GM12878 (cell line): ENCODE results near the gene MFSD11. TPM values are rescaled to one million over a fixed set of nuclear protein-coding genes. Genes with fewer than 3 reads are reported as not detected.

Experiments used
- ATAC-seq: fragments of 200-7000 bp; cut with Tn5 transposase; 3 replicates; pipeline ENCODE4 v1.9.1; 2020; ENCODE audit warnings: mild to moderate bottlenecking, moderate library complexity
- BruUV-seq: library from RNA; stranded (reverse); fragments of 400-500 nt; replicated peaks from 2 replicates; lab custom pipeline; 2021; lab: Mats Ljungman, UMichigan
- CTCF ChIA-PET: fragments of 300-600 bp; sonication (Branson Sonifier 250); formaldehyde crosslinking; extraction: SDS; loops from one replicate; lab custom pipeline; 2021; ENCODE audit warnings: inconsistent platforms; lab: Yijun Ruan, JAX
- POLR2A ChIA-PET: fragments of 350-600 bp; formaldehyde crosslinking; extraction: SDS; loops from one replicate; lab custom pipeline; 2021; ENCODE audit warnings: inconsistent platforms; lab: Charles Lee
- RAD21 ChIA-PET: fragments of 300-600 bp; sonication (Branson Sonifier 250); formaldehyde crosslinking; loops from one replicate; lab custom pipeline; 2023; ENCODE audit warnings: antibody characterized with exemption; ENCODE audit not compliant: unreplicated experiment; lab: Charles Lee
- SMC1A ChIA-PET: fragments of 300-600 bp; sonication (Branson Sonifier 250); formaldehyde crosslinking; loops from one replicate; lab custom pipeline; 2023; ENCODE audit not compliant: unreplicated experiment, uncharacterized antibody; lab: Charles Lee
- DNase-seq: peaks from one replicate; pipeline ENCODE4 v3.0.0-alpha.2; 2011; ENCODE audit warnings: low read depth, low spot score
- FAIRE-seq: peaks from 3 replicates; lab custom pipeline; 2011; peaks lifted over from hg19 to GRCh38; lab: Jason Lieb, UNC
- H2AFZ ChIP-seq: 2 replicates; pipeline ENCODE4 v1.6.0; 2011; ENCODE audit warnings: low read depth, low read length, control low read depth; ENCODE audit not compliant: control insufficient read depth
- H3K27ac ChIP-seq: 2 replicates; pipeline ENCODE4 v1.5.1; 2011; ENCODE audit warnings: control low read depth; ENCODE audit not compliant: control insufficient read depth, insufficient read depth
- H3K27me3 ChIP-seq, 2 experiments: replicated peaks in 1 of 2; 2 replicates each; pipeline versions ENCODE4 v1.6.0 to v1.6.1; 2011; ENCODE audit warnings: low read length in 1 of 2; ENCODE audit not compliant: control insufficient read depth in 2 of 2, insufficient read depth in 2 of 2
- H3K36me3 ChIP-seq, 2 experiments: 2 replicates each; pipeline ENCODE4 v1.5.1; 2011; ENCODE audit warnings: low read length in 1 of 2; ENCODE audit not compliant: control insufficient read depth in 2 of 2, insufficient read depth in 2 of 2
- H3K4me1 ChIP-seq: 2 replicates; pipeline ENCODE4 v1.6.1; 2011; ENCODE audit warnings: mild to moderate bottlenecking, low read length, moderate library complexity, mixed read lengths; ENCODE audit not compliant: control insufficient read depth, insufficient read depth
- H3K4me2 ChIP-seq: 2 replicates; pipeline ENCODE4 v1.6.0; 2011; ENCODE audit warnings: control low read depth; ENCODE audit not compliant: control insufficient read depth, insufficient read depth
- H3K4me3 ChIP-seq: fragments of 200-600 bp; sonication (generic); 2 replicates; pipeline ENCODE4 v1.5.1; 2016
- H3K79me2 ChIP-seq: 2 replicates; pipeline ENCODE4 v1.6.0; 2011; ENCODE audit warnings: low read length; ENCODE audit not compliant: control insufficient read depth, insufficient read depth
- H3K9ac ChIP-seq: 2 replicates; pipeline ENCODE4 v1.8.0; 2011; ENCODE audit warnings: low read length, control low read depth, mixed read lengths; ENCODE audit not compliant: control insufficient read depth, insufficient read depth
- H3K9me3 ChIP-seq: replicated peaks from 3 replicates; pipeline ENCODE4 v1.5.1; 2011; ENCODE audit warnings: mild to moderate bottlenecking, low read length; ENCODE audit not compliant: control insufficient read depth, insufficient read depth
- H4K20me1 ChIP-seq: 2 replicates; pipeline ENCODE4 v1.6.0; 2011; ENCODE audit not compliant: control insufficient read depth, insufficient read depth
- ASH2L ChIP-seq: fragments of 300-600, 200-600 bp; sonication (generic); IDR thresholded peaks from 2 replicates; pipeline ENCODE4 v1.6.1; 2017; ENCODE audit warnings: low read depth, mild to moderate bottlenecking, borderline replicate concordance
- ESRRA ChIP-seq: IDR thresholded peaks from 2 replicates; pipeline ENCODE4 v1.6.1; 2012; ENCODE audit warnings: mild to moderate bottlenecking, low read length, improper control_type of control experiment
- EZH2 ChIP-seq: IDR thresholded peaks from 2 replicates; pipeline ENCODE4 v1.6.1; 2012; ENCODE audit warnings: low read depth, mild to moderate bottlenecking, control low read depth, inconsistent platforms, low read length, borderline replicate concordance; ENCODE audit not compliant: control insufficient read depth
- KDM1A ChIP-seq: fragments of 200-600 bp; sonication (generic); IDR thresholded peaks from 2 replicates; pipeline ENCODE4 v1.6.1; 2016; ENCODE audit warnings: borderline replicate concordance
- NR2C1 ChIP-seq: fragments of 450-650 bp; IDR thresholded peaks from 2 replicates; pipeline ENCODE4 v1.6.1; 2017; ENCODE audit warnings: antibody characterized with exemption, mild to moderate bottlenecking, moderate library complexity
- PAX5 ChIP-seq: IDR thresholded peaks from 2 replicates; pipeline ENCODE4 v1.6.1; 2011; ENCODE audit warnings: low read depth, low read length, borderline replicate concordance
- PML ChIP-seq: IDR thresholded peaks from 2 replicates; pipeline ENCODE4 v1.6.1; 2012; ENCODE audit warnings: low read length, inconsistent platforms
- POLR2AphosphoS2 ChIP-seq: IDR thresholded peaks from 2 replicates; pipeline ENCODE4 v1.6.1; 2011; ENCODE audit warnings: low read depth, mild to moderate bottlenecking, low read length, improper control_type of control experiment, moderate library complexity
- RBBP5 ChIP-seq: fragments of 200-600 bp; sonication (generic); conservative IDR thresholded peaks from 2 replicates; pipeline ENCODE4 v1.6.1; 2016
- RFX5 ChIP-seq: IDR thresholded peaks from 2 replicates; pipeline ENCODE4 v1.6.1; 2011; ENCODE audit warnings: low read depth, low read length, improper control_type of control experiment
- SMARCA5 ChIP-seq: fragments of 450-650 bp; IDR thresholded peaks from 2 replicates; pipeline ENCODE4 v1.6.1; 2017; ENCODE audit warnings: mild to moderate bottlenecking
- SREBF2 ChIP-seq: IDR thresholded peaks from 2 replicates; pipeline ENCODE4 v1.6.1; 2012; ENCODE audit warnings: mild to moderate bottlenecking, low read length
- ZNF207 ChIP-seq: fragments of 450-650 bp; IDR thresholded peaks from 2 replicates; pipeline ENCODE4 v1.6.1; 2014; ENCODE audit warnings: antibody characterized with exemption, mild to moderate bottlenecking, borderline replicate concordance
- WGBS: methylation state at CpG from one replicate; pipeline ENCODE4 v1.1.6; 2016; ENCODE audit warnings: low lambda C conversion rate; ENCODE audit not compliant: insufficient replicate concordance, insufficient coverage; ENCODE audit errors: missing lambda C conversion rate; 5-methylcytosine and 5-hydroxymethylcytosine counted together
- in situ Hi-C: fragments of 300-500 bp; cut with MboI; formaldehyde crosslinking; loops from 9 replicates; pipeline ENCODE4 v1.14.3; 2018; ENCODE audit warnings: mixed read lengths
- intact Hi-C: fragments of 100-400 bp; cut with micrococcal nuclease; formaldehyde crosslinking; loops from one replicate; pipeline ENCODE4 v1.14.2; 2022; ENCODE audit not compliant: unreplicated experiment
- polyA plus RNA-seq, 11 experiments: library from polyadenylated mRNA; depleted of rRNA in 4 of 11; unstranded in 6 of 11; stranded (reverse) in 5 of 11; fragments of >200 nt; fragmentation: Nextera tagmentation in 4 of 11; fragmentation: Illumina TruSeq in 1 of 11; extraction: Ambion mirVana in 4 of 11; extraction: Trizol in 1 of 11; gene quantifications; 1 replicate in 1 of 11; 2 replicates in 10 of 11; pipeline versions ENCODE4 v1.2.1 to v1.2.3, GENCODE V29; 2011 to 2016; ENCODE audit warnings: inconsistent platforms in 2 of 11, missing spikeins in 2 of 11, low read depth in 1 of 11
- total RNA-seq, 4 experiments: library from RNA; depleted of rRNA in 3 of 4; stranded (reverse); fragments of >200 nt in 3 of 4; fragmentation: Illumina TruSeq in 1 of 4; extraction: Trizol in 1 of 4; gene quantifications; 2 replicates each; pipeline versions ENCODE4 v1.2.1 to v1.2.3, GENCODE V29; 2013 to 2021
- TF ChIP-seq, protein P1 (sequence below): fragments of 150-350 bp; IDR thresholded peaks from 2 replicates; pipeline ENCODE4 v1.6.1; 2014; ENCODE audit warnings: mild to moderate bottlenecking, low read depth, low read length
- TF ChIP-seq, protein P2 (sequence below): fragments of 450-650 bp; IDR thresholded peaks from 2 replicates; pipeline ENCODE4 v1.6.1; 2016; ENCODE audit warnings: mild to moderate bottlenecking

The MFSD11 gene
- total and polyA plus RNA-seq, 10 of the 15 experiments (the other 5 are each of a cell fraction or from before 2014, with no cell fraction given), result 11.0 to 19.4 (median 15.5) TPM

DNA sequence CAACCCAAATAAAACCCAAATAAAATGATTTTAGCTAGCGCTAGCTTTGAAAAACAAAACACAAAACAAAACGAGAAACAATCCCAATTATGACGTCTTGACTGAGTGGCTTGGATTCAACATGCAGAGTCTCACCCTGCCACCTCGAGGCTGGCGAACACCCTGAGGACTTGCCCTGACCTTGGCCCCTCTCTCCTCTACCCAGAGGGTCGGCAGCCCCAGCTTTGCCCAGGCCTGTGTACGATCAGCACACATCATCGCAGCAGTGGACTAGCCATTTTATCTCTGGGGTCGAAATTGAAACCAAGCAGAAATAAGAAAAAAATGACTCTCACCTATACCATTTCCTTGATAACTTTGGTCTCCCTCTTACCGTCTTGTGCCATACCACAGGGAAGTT, 16.5 kb upstream of the MFSD11 start:
- H3K4me3 ChIP-seq, result no peak overlapping the region
- H3K4me1 ChIP-seq, result no peaks in the 10 kb centered on the region
- intact Hi-C loops, result no loop called here
- H3K9ac ChIP-seq, result no peak overlapping the region
- TF ChIP-seq ESRRA (no peak), KDM1A (no peak), ASH2L (no peak), POLR2AphosphoS2 (no peak), PML (no peak), SREBF2 (no peak)
- TF ChIP-seq, all 136 proteins: peak for 0
- WGBS, result 73% methylated on average over 10 of the region's 10 CpGs
- ChIA-PET CTCF (no interaction called here), POLR2A (interaction anchor here (1.9 kb wide), 1 partner anchor 11 kb away, joined by 5 read pairs; no protein-coding TSS in a partner anchor), SMC1A (interaction anchor here (1.5 kb wide), 1 partner anchor 9 kb away, joined by 3 read pairs; no protein-coding TSS in a partner anchor), RAD21 (no interaction called here)
- no TSS peak for BruUV-seq
- Histone ChIP-seq H4K20me1 (no peaks in the 10 kb centered on the region), H3K27me3 (no peaks in the 10 kb centered on the region), H3K36me3 (peaks cover 12 to 40% of the 10 kb centered on the region in 2 experiments), H3K9me3 (no peaks in the 10 kb centered on the region), H3K4me2 (no peak overlapping the region), H2AFZ (no peak overlapping the region), H3K79me2 (peaks cover 31% of the 10 kb centered on the region), H3K27ac (no peak overlapping the region)
- DNase-seq (no peak), ATAC-seq (no peak), FAIRE-seq (no peak)
- in situ Hi-C loops, result no loop called here

DNA sequence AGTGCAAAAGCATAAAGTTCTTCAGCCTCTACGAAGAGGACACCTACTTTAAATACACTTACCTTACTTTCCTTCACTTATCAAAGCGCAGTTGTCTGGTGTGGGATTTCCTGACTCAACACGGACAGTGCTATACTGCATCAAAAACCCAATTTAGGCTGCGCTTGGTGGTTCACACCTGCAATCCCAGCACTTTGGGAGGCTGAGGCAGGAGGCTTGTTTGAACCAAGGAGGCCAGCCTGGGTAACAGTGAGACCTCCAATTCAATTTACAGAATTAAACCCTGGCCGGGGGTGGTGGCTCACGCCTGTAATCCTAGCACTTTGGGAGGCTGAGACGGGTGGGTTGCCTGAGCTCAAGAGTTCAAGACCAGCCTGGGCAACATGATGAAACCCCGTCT, 15.6 kb upstream of the MFSD11 start:
- ChIA-PET POLR2A (interaction anchor here (0.6 to 1.9 kb wide), 4 partner anchors 10 to 891 kb away, joined by 3 to 5 read pairs (median 3); no protein-coding TSS in a partner anchor), CTCF (interaction anchor here (1.1 kb wide), 1 partner anchor 9 kb away, joined by 3 read pairs; no protein-coding TSS in a partner anchor), SMC1A (interaction anchor here (1.5 kb wide), 1 partner anchor 9 kb away, joined by 3 read pairs; no protein-coding TSS in a partner anchor), RAD21 (no interaction called here)
- intact Hi-C loops, result no loop called here
- Histone ChIP-seq H3K4me2 (peak overlapping the region; percentile 18; the same call in 1 of the 2 replicates), H3K27ac (no peak overlapping the region), H3K36me3 (peaks cover 12 to 32% of the 10 kb centered on the region in 2 experiments), H2AFZ (no peak overlapping the region), H3K9me3 (no peaks in the 10 kb centered on the region), H3K79me2 (peaks cover 37% of the 10 kb centered on the region), H3K4me3 (no peak overlapping the region), H3K27me3 (no peaks in the 10 kb centered on the region), H3K4me1 (no peaks in the 10 kb centered on the region), H3K9ac (no peak overlapping the region), H4K20me1 (no peaks in the 10 kb centered on the region)
- no TSS peak for BruUV-seq
- DNase-seq, result no peak
- no peak for FAIRE-seq
- 89% methylated on average over 8 of the region's 8 CpGs for WGBS
- ATAC-seq, result no peak
- in situ Hi-C loops, result no loop called here
- TF ChIP-seq NR2C1 (no peak), PAX5 (no peak), EZH2 (no peak), SMARCA5 (no peak), RFX5 (no peak), ZNF207 (no peak), RBBP5 (no peak)
- TF ChIP-seq, protein P1, sequence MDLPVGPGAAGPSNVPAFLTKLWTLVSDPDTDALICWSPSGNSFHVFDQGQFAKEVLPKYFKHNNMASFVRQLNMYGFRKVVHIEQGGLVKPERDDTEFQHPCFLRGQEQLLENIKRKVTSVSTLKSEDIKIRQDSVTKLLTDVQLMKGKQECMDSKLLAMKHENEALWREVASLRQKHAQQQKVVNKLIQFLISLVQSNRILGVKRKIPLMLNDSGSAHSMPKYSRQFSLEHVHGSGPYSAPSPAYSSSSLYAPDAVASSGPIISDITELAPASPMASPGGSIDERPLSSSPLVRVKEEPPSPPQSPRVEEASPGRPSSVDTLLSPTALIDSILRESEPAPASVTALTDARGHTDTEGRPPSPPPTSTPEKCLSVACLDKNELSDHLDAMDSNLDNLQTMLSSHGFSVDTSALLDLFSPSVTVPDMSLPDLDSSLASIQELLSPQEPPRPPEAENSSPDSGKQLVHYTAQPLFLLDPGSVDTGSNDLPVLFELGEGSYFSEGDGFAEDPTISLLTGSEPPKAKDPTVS, result no peak
- TF ChIP-seq, protein P2, sequence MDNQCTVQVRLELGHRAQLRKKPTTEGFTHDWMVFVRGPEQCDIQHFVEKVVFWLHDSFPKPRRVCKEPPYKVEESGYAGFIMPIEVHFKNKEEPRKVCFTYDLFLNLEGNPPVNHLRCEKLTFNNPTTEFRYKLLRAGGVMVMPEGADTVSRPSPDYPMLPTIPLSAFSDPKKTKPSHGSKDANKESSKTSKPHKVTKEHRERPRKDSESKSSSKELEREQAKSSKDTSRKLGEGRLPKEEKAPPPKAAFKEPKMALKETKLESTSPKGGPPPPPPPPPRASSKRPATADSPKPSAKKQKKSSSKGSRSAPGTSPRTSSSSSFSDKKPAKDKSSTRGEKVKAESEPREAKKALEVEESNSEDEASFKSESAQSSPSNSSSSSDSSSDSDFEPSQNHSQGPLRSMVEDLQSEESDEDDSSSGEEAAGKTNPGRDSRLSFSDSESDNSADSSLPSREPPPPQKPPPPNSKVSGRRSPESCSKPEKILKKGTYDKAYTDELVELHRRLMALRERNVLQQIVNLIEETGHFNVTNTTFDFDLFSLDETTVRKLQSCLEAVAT, result no peak
